ENCODE measurements around the gene SYNRG. TPM values are rescaled to one million over a fixed set of nuclear protein-coding genes. Genes with fewer than 3 reads are reported as not detected.

The SYNRG gene
- total and polyA plus RNA-seq, 4 donors = 5.9 to 67.4 (median 22.3) TPM

DNA sequence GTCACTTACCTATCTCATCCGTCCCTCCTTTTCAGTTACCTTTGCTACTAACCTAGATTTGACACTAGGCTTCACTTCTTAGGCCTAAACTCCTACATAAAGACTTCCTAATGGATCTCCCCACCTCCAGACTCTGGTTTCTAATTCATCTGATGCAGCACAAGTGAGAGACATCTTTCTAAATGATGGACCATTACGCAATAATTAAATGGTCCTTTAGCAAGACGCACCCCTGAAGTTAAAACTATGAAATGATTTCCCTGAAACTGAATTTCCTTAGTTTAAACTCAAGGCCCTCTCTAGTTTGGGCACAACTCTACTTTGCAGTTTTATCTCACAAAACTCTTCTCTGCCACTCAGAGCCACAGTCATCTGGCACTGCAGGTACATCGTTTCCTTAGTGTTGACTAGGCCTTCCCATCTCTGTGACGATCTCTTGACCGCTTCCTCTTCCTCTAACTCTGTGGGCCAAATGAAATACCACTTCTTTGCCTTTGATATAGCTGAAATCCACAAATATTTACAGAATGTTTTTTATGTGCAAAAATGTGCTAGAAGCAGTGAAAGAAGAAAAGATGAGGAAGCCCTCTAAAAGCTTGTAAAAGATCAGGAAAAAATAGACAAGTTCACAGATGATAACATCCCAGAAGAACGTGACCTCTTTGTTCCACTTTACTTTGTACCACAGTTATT is 3.3 kb downstream of the SYNRG start:
- DNase-seq (no peak), ATAC-seq (ENCODE audit: insufficient read depth, low FRiP score) (no peak)
- no peak for TF ChIP-seq CTCF (IDR thresholded peaks at IDR 0.05; ENCODE audit: control extremely low read depth, extremely low read depth)
- H3K4me3 ChIP-seq = no peak overlapping the region
- H3K27ac ChIP-seq (ENCODE audit: low read depth in 1 of 2, low read length in 1 of 2) = no peak overlapping the region
- H3K9ac ChIP-seq (ENCODE audit: insufficient read depth in 1 of 2, low read length in 2 of 2) = no peak overlapping the region
- H3K27me3 ChIP-seq (ENCODE audit: control insufficient read depth in 3 of 3, insufficient read depth in 3 of 3, low read length in 2 of 3) = no peaks in the 10 kb centered on the region
- 44 to 61% methylated on average over 7 of the region's 7 CpGs for WGBS, 2 donors
- peaks cover 0 to 20% (median 4%) of the 10 kb centered on the region in 4 donors for H3K36me3 ChIP-seq (ENCODE audit: control insufficient read depth in 4 of 4, insufficient read depth in 4 of 4, low read length in 4 of 4)
- H3K4me1 ChIP-seq (ENCODE audit: control insufficient read depth in 5 of 5, insufficient read depth in 5 of 5, low read length in 5 of 5) = peaks cover 0 to 14% (median 7%) of the 10 kb centered on the region in 5 donors
- peaks cover 0 to 5% (median under 1%) of the 10 kb centered on the region in 4 donors for H3K9me3 ChIP-seq (ENCODE audit: control insufficient read depth in 4 of 4, insufficient read depth in 3 of 4, low read length in 3 of 4)

GRCh38 chr17:37605081-37605480 is 4.1 kb downstream of the SYNRG start:
- WGBS, 2 donors = 74 to 79% methylated on average over 4 of the region's 4 CpGs
- Histone ChIP-seq H3K9me3 (ENCODE audit: control insufficient read depth in 4 of 4, insufficient read depth in 3 of 4, low read length in 3 of 4) (peaks cover 0 to 5% (median under 1%) of the 10 kb centered on the region in 4 donors), H3K36me3 (ENCODE audit: control insufficient read depth in 4 of 4, insufficient read depth in 4 of 4, low read length in 4 of 4) (peaks cover 0 to 19% (median 4%) of the 10 kb centered on the region in 4 donors), H3K27ac (ENCODE audit: low read depth in 1 of 2, low read length in 1 of 2) (no peak overlapping the region), H3K9ac (ENCODE audit: insufficient read depth in 1 of 2, low read length in 2 of 2) (no peak overlapping the region), H3K27me3 (ENCODE audit: control insufficient read depth in 3 of 3, insufficient read depth in 3 of 3, low read length in 2 of 3) (no peaks in the 10 kb centered on the region), H3K4me3 (no peak overlapping the region), H3K4me1 (ENCODE audit: control insufficient read depth in 5 of 5, insufficient read depth in 5 of 5, low read length in 5 of 5) (peaks cover 0 to 14% (median 7%) of the 10 kb centered on the region in 5 donors)
- ATAC-seq (ENCODE audit: insufficient read depth, low FRiP score) (no peak), DNase-seq (no peak)
- no peak for TF ChIP-seq CTCF (IDR thresholded peaks at IDR 0.05; ENCODE audit: control extremely low read depth, extremely low read depth)

DNA sequence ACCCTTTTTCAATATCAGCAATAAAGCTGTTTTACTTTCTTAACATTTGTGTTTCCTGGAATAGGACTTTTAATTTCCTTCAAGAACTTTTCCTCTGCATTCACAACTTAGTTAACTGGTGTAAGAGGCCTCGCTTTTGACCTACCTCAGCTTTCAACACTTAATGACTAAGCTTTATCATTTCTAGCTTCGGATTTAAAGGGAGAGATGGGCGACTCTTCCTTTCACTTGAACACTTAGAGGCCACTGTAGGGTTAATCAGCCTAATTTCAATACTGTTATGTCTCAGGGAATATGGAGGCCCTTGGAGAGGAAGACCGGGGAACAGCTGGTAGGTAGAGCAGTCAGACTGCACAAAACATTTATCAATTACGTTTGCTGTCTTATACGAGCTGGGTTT is 4.7 kb downstream of the SYNRG start:
- Histone ChIP-seq H3K9me3 (ENCODE audit: control insufficient read depth in 4 of 4, insufficient read depth in 3 of 4, low read length in 3 of 4) (peaks cover 0 to 5% (median under 1%) of the 10 kb centered on the region in 4 donors), H3K36me3 (ENCODE audit: control insufficient read depth in 4 of 4, insufficient read depth in 4 of 4, low read length in 4 of 4) (peaks cover under 1 to 19% (median 4%) of the 10 kb centered on the region in 4 donors), H3K4me3 (no peak overlapping the region), H3K4me1 (ENCODE audit: control insufficient read depth in 5 of 5, insufficient read depth in 5 of 5, low read length in 5 of 5) (peaks cover 0 to 14% (median 7%) of the 10 kb centered on the region in 5 donors), H3K27ac (ENCODE audit: low read depth in 1 of 2, low read length in 1 of 2) (no peak overlapping the region), H3K27me3 (ENCODE audit: control insufficient read depth in 3 of 3, insufficient read depth in 3 of 3, low read length in 2 of 3) (no peaks in the 10 kb centered on the region), H3K9ac (ENCODE audit: insufficient read depth in 1 of 2, low read length in 2 of 2) (no peak overlapping the region)
- TF ChIP-seq CTCF (IDR thresholded peaks at IDR 0.05; ENCODE audit: control extremely low read depth, extremely low read depth) = no peak
- 83 to 90% methylated on average over 6 of the region's 6 CpGs for WGBS, 2 donors
- no peak for ATAC-seq (ENCODE audit: insufficient read depth, low FRiP score)
- DNase-seq = no peak

Measured in lung (tissue), 12 donors.